NCI-H1436 (cell line): Measurements from ENCODE around the gene KIAA1614.

Source experiments
- DNase-seq: peaks from one replicate; lab custom pipeline; 2025; lab: John Stamatoyannopoulos, UW

KIAA1614 gene

DNA sequence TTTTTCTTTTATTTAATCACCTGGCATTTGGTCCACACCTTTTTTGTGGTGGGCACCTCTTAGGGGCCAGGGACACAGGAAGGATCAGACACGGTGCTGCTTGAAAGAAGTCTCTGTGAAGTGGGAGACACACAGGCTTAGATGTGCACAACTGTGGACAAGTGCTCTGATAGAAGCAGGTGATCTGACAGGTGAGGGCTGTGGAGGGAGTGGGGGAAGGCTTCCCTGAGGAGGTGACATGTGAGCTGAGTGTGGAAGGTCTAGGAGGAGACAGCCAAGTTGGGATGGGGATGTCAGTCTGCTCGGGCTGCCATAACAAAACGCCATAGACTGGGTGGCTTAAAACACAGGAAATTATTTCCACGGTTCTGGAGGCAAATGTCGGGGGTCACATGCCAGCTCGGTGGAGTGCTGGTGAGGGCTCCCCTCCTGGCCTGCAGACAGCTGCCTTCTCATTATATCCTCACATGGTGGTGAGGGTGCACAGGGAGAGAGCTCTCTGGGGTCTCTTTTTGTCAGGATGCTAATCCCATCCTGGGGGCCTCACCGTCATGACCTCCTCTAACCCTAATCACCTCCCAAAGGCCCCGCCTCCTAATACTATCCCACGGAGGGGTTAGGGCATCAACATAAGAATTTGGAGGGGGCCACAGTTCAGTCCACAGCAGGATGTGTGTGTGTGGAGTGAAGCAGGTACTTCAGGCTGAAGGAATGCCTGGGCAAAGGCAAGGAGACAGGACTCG, 5.2 kb upstream of the KIAA1614 start:
- DNase-seq: no peak

DNA sequence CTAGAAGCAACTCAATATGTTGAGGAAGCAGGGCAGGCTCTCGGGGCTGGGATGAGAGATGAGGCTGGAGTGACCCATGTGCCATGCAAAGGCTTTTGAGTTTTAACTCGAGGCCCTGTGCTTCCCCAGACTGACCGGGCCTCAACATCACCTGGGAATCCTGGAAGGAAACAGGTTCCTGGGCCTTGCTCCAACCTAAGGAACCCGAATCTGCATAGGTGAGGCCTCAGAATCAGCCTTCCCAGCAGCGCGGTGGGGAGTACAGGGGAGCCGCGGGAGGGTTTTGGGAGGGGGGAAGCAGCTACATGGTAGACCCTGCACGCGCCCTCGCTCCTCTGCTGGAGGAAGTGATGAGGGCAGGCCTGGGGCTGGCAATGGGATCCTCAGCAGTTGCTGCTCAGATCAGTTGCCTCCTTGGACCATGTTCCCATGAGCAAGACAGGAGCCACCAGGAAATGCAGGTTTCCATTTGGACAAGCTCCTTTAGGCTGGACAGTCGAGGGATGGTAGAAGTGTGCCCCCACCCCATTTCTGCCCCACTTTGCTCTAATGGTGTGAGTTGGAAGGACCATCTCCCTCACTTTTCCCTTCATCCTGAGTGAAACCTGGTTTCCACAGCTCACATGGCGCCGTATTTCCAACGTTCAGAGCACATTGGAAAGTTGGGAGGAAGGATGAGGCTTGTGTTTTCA, 4.5 kb upstream of the KIAA1614 start:
- no peak for DNase-seq

- DNase-seq: no peak
Observed at GRCh38 chr1:180909005-180909414, 3.7 kb upstream of the KIAA1614 start.

GRCh38 chr1:180909462-180909976, 3.2 kb upstream of the KIAA1614 start:
- no peak for DNase-seq

GRCh38 chr1:180911640-180912191, 981 bp upstream of the KIAA1614 start:
- DNase-seq: no peak

- DNase-seq: no peak
Observed at GRCh38 chr1:180912211-180912800, 391 bp upstream of the KIAA1614 start.

GRCh38 chr1:180915426-180915965, 2.8 kb downstream of the KIAA1614 start:
- no peak for DNase-seq

DNA sequence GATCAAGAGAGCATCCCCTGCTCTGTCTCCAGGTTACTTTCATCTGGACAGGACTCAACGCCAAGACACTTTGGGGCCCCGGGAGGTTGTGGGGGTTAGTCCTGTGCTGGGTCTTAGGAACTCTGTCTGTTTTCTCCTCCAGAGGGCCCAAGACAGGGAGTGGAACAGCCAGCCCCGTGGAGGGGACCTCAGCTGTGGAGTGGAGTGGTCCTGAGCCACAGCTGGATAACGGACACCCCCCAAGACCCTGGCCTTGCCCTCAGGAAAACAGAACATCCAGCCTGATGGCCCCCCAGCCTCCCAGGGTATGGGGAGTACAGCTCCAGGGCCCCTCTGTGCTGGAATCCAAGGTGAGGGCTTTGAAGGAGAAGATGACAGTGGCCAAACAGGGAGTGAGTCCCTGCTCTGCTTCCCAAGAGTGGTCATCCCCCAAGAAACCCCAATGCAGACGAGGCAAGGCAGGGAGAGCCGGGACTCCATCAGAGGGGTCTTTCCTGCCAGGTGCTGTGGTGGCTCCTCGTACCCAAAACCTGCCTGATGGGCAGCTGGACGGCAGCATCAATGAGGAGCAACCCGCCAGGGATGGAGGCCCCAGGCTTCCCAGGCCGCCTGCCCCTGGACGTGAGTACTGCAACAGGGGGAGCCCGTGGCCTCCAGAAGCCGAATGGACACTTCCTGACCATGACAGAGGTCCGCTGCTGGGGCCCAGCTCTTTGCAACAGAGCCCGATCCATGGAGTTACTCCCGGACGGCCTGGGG, 3.5 kb downstream of the KIAA1614 start:
- DNase-seq: no peak

GRCh38 chr1:180916771-180917170, 4.1 kb downstream of the KIAA1614 start:
- no peak for DNase-seq

DNA sequence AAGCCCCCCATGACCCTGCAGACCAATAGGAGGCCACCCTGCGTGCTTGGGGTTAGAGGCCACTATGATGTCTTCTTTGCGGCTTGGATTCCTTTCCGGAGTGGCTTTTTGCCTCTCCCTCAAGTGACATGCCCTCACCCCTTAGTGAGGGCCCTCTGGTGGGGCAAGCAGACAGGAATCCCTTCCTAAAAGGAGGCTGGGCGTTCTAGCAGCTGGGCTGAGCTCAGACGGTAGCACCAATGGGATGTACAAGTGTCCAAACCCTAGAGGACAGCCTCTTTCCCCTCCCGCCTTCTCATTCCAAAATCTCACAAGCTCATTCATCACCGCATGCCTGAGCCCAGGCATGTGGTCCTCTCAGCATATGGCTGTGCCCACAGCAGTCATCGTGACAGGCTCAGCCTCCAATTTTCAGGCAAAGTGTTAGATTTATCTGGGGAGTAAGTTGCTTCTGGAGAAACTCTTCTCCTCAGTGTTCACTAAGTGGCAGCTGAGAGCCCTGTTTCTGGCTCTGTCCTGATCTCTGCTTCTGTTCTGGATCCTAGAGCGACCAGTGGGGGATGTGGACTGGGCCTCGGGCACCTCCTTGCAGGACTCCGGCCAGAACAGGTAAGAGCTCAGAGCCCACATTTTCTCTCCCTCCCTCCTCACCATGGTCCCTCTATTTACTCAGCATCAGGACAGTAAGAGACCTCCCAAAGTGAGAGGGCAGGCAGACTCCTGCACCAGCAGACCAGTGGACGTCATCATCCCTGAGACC, 4.8 kb downstream of the KIAA1614 start:
- DNase-seq: no peak

- DNase-seq: no peak
Observed at GRCh38 chr1:180918519-180918918, 5.8 kb downstream of the KIAA1614 start.

GRCh38 chr1:180919183-180919700, 6.5 kb downstream of the KIAA1614 start:
- no peak for DNase-seq

GRCh38 chr1:180920193-180920592, 7.5 kb downstream of the KIAA1614 start:
- DNase-seq: no peak

- no peak for DNase-seq
Observed at GRCh38 chr1:180920702-180921101, 8.0 kb downstream of the KIAA1614 start.

GRCh38 chr1:180921386-180921785, 8.7 kb downstream of the KIAA1614 start:
- DNase-seq: no peak

- no peak for DNase-seq
Observed at GRCh38 chr1:180921891-180922630, 9.4 kb downstream of the KIAA1614 start.

GRCh38 chr1:180922631-180923015, 9.9 kb downstream of the KIAA1614 start:
- no peak for DNase-seq

- DNase-seq: no peak
Observed at GRCh38 chr1:180923021-180923841, 10.5 kb downstream of the KIAA1614 start.

DNA sequence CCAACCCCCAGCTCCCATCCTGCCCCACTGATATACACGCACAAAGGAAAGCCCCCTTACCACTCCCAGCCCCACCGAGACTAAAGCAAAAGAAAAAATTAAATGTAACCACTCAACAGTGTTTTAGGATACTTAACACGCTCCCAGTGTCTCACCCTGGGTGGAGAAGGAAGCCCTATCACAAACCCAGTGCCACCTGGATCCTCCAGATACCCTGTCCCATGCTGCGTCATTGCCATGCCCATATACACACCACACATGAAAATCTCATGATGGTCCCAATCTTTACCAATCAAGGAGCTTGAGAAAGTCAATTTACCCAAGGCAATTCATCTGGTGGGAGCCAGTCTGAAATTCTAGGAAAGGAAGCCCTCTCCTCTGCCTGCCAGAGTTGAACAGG, 11.2 kb downstream of the KIAA1614 start:
- no peak for DNase-seq
